Measurements from ENCODE around the gene RFTN1. TPM values are rescaled to one million over a fixed set of nuclear protein-coding genes. Genes with fewer than 3 reads are reported as not detected.
"Not testable (repeated sequence)": the region's sequence is repeated elsewhere in the genome, so short reads cannot be mapped to it uniquely, and the experiment has no call there.

The RFTN1 gene
- total RNA-seq, 1 donor from 2014 or later: 0.96 TPM

- no peak overlapping the region for H3K27ac Mint-ChIP-seq
- H3K36me3 Mint-ChIP-seq (ENCODE audit: insufficient read depth): no peaks in the 10 kb centered on the region
- no peak for DNase-seq (ENCODE audit: low spot score, unreplicated experiment)
- H3K27me3 Mint-ChIP-seq: peaks cover 40% of the 10 kb centered on the region
- no peak overlapping the region for H3K4me3 Mint-ChIP-seq (ENCODE audit: low read depth)
- no peak for TF ChIP-seq CTCF (IDR thresholded peaks at IDR 0.05; ENCODE audit: unreplicated experiment)
- H3K9me3 Mint-ChIP-seq (ENCODE audit: low read depth): no peaks in the 10 kb centered on the region
- no peaks in the 10 kb centered on the region for H3K4me1 Mint-ChIP-seq (ENCODE audit: low read depth)
Measured at GRCh38 chr3:16496408-16497222, 16.9 kb downstream of the RFTN1 start.

DNA sequence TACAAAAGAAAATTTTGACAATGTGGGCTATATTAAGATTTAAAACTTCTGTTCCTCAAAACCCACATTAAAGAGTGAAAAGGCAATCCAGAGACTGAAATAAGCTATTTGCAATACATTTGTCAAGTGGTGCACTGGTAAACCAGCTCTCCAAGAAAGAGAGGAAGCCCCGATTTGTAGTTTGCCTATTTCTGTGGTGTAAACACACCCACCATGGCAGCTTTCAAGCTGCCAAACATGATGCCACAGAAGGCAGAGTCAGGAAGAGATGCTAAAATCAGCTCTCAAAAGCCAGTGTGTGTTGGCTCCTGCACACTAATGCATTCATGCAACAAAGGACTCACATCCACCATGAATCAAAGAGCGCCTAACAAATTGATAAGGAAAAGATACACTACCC lies 17.5 kb downstream of the RFTN1 start:
- Mint-ChIP-seq H3K4me1 (ENCODE audit: low read depth) (no peaks in the 10 kb centered on the region), H3K4me3 (ENCODE audit: low read depth) (no peak overlapping the region), H3K36me3 (ENCODE audit: insufficient read depth) (no peaks in the 10 kb centered on the region), H3K27ac (no peak overlapping the region), H3K9me3 (ENCODE audit: low read depth) (peaks cover 4% of the 10 kb centered on the region), H3K27me3 (peaks cover 44% of the 10 kb centered on the region)
- no peak for TF ChIP-seq CTCF (IDR thresholded peaks at IDR 0.05; ENCODE audit: unreplicated experiment)
- DNase-seq (ENCODE audit: low spot score, unreplicated experiment): no peak

DNA sequence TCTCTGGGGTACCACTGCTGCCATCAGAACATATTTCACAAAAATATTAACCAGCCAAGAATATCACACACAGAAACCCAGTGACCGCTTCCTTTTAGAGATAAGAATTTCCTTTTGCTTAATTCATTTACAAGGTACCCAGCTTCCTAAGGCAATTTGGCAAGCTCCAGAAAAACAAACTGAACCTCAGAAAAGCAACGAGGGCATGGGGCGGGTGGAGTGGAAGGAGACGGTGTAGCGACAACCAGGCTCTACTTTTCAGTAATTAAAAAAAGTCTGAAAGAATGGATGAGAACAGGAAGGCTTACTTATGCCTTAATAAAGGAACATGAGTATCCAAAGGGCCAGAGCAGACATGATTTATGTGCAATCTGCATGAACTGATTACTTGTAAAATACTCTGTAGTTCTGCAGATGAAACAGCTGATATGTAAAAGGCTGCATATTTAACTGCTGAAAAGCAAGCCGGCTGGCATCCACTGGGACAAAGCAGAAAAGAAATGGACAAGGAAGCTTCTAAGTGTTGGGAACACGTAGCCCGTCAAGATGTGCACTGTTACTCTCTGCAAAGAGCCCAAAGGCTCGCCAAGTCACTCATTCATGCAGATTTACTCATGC lies 18.6 kb downstream of the RFTN1 start:
- TF ChIP-seq CTCF (IDR thresholded peaks at IDR 0.05; ENCODE audit: unreplicated experiment): no peak
- peaks cover 3% of the 10 kb centered on the region for H3K4me1 Mint-ChIP-seq (ENCODE audit: low read depth)
- DNase-seq (ENCODE audit: low spot score, unreplicated experiment): no peak
- H3K27ac Mint-ChIP-seq: no peak overlapping the region
- no peak overlapping the region for H3K4me3 Mint-ChIP-seq (ENCODE audit: low read depth)
- H3K36me3 Mint-ChIP-seq (ENCODE audit: insufficient read depth): no peaks in the 10 kb centered on the region
- peaks cover 7% of the 10 kb centered on the region for H3K9me3 Mint-ChIP-seq (ENCODE audit: low read depth)
- H3K27me3 Mint-ChIP-seq: peaks cover 41% of the 10 kb centered on the region

GRCh38 chr3:16494094-16494493 lies 19.4 kb downstream of the RFTN1 start:
- H3K36me3 Mint-ChIP-seq (ENCODE audit: insufficient read depth): no peaks in the 10 kb centered on the region
- H3K4me1 Mint-ChIP-seq (ENCODE audit: low read depth): peaks cover 4% of the 10 kb centered on the region
- H3K9me3 Mint-ChIP-seq (ENCODE audit: low read depth): peaks cover 7% of the 10 kb centered on the region
- H3K4me3 Mint-ChIP-seq (ENCODE audit: low read depth): no peak overlapping the region
- no peak overlapping the region for H3K27ac Mint-ChIP-seq
- no peak for DNase-seq (ENCODE audit: low spot score, unreplicated experiment)
- peaks cover 41% of the 10 kb centered on the region for H3K27me3 Mint-ChIP-seq
- no peak for TF ChIP-seq CTCF (IDR thresholded peaks at IDR 0.05; ENCODE audit: unreplicated experiment)

DNA sequence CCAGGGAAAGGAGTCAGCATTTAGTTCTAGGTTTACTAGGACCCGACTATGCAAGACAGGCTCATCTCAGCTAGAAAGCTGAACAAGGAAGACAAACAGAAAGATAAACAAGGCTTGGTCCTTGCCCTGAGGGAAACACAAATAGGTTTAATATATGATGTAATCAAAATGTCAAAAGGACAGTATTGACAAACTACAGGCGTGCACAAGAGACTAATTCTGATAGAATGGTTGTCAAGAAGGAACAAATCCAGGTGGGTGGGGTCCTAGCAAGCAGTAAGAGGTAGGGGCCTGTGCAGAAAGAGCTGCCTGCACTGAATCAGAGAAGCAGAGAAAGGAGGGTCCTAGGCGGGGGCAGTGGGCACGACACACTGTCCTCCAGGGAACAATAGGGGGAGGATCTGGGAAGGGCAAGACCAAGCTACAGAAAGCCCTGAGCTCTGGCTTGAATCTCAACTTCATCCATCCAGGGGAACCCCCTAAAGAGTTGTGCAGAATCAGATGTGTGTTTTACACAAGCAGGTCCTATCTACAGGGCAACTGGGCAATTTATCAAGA lies 23.4 kb downstream of the RFTN1 start:
- Mint-ChIP-seq H3K27me3 (peaks cover 48% of the 10 kb centered on the region), H3K27ac (no peak overlapping the region), H3K4me3 (ENCODE audit: low read depth) (no peak overlapping the region), H3K4me1 (ENCODE audit: low read depth) (peaks cover 4% of the 10 kb centered on the region), H3K36me3 (ENCODE audit: insufficient read depth) (no peaks in the 10 kb centered on the region), H3K9me3 (ENCODE audit: low read depth) (peaks cover 7% of the 10 kb centered on the region)
- no peak for TF ChIP-seq CTCF (IDR thresholded peaks at IDR 0.05; ENCODE audit: unreplicated experiment)
- DNase-seq (ENCODE audit: low spot score, unreplicated experiment): no peak

DNA sequence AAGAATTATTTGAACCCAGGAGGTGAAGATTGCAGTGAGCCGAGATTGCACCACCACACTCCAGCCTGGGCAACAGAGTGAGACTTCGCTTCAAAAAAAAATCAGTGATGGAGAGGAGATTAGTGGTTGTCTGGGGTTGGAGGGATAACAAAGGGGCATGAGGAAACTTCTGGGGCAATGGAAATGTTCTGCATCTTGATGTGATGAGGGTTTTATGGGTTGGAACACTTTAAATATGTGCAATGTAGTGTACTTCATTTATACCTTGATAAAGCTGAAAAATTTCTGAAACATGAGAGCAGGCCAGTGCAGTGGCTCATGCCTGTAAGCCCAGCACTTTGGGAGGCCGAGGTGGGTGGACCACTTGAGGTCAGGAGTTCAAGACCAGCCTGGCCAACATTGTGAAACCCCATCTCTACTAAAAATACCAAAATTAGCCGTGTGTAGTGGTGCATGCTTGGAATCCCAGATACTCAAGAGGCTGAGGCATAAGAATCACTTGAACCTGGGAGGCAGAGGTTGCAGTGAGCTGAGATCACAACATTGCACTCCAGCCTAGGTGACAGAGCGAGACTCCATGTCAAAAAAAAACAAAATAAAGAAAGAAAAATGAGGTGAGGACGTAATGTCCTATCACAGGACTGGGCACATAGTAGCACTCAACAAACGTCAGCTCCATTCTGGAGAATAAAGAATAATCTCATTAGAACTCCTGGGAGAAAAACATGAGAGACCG lies 24.0 kb downstream of the RFTN1 start:
- H3K36me3 Mint-ChIP-seq (ENCODE audit: insufficient read depth); DNase-seq (ENCODE audit: low spot score, unreplicated experiment); H3K4me1 Mint-ChIP-seq (ENCODE audit: low read depth); H3K4me3 Mint-ChIP-seq (ENCODE audit: low read depth); H3K9me3 Mint-ChIP-seq (ENCODE audit: low read depth); H3K27ac Mint-ChIP-seq: not testable (repeated sequence)
- H3K27me3 Mint-ChIP-seq: peaks cover 47% of the 10 kb centered on the region
